ENCODE data around the gene FAM227A.

Gene FAM227A

GRCh38 chr22:38649841-38650522 lies 6.2 kb downstream of the FAM227A start:
- TF ChIP-seq POLR2AphosphoS5 (IDR thresholded peaks at IDR 0.05; ENCODE audit: low read depth, low read length) (no peak), REST (IDR thresholded peaks at IDR 0.05; ENCODE audit: insufficient read depth in 1 of 2, low read depth in 2 of 2, low read length in 2 of 2) (no peak), TAF1 (IDR thresholded peaks at IDR 0.05; ENCODE audit: borderline replicate concordance, insufficient read depth, low read length) (no peak), FOXP2 (optimal IDR thresholded peaks at IDR 0.05; ENCODE audit: borderline replicate concordance, extremely low read depth, extremely low read length, insufficient read depth) (no peak), SIN3A (IDR thresholded peaks at IDR 0.05; ENCODE audit: borderline replicate concordance, insufficient read depth, low read length) (no peak)

GRCh38 chr22:38645430-38645829 lies 10.8 kb downstream of the FAM227A start:
- TF ChIP-seq FOXP2 (optimal IDR thresholded peaks at IDR 0.05; ENCODE audit: borderline replicate concordance, extremely low read depth, extremely low read length, insufficient read depth) (no peak), TAF1 (IDR thresholded peaks at IDR 0.05; ENCODE audit: borderline replicate concordance, insufficient read depth, low read length) (no peak), POLR2AphosphoS5 (IDR thresholded peaks at IDR 0.05; ENCODE audit: low read depth, low read length) (no peak), SIN3A (IDR thresholded peaks at IDR 0.05; ENCODE audit: borderline replicate concordance, insufficient read depth, low read length) (no peak), REST (IDR thresholded peaks at IDR 0.05; ENCODE audit: insufficient read depth in 1 of 2, low read depth in 2 of 2, low read length in 2 of 2) (no peak)

GRCh38 chr22:38641476-38642040 lies 14.6 kb downstream of the FAM227A start:
- TF ChIP-seq SIN3A (IDR thresholded peaks at IDR 0.05; ENCODE audit: borderline replicate concordance, insufficient read depth, low read length) (no peak), POLR2AphosphoS5 (IDR thresholded peaks at IDR 0.05; ENCODE audit: low read depth, low read length) (no peak), TAF1 (IDR thresholded peaks at IDR 0.05; ENCODE audit: borderline replicate concordance, insufficient read depth, low read length) (no peak), FOXP2 (optimal IDR thresholded peaks at IDR 0.05; ENCODE audit: borderline replicate concordance, extremely low read depth, extremely low read length, insufficient read depth) (no peak), REST (IDR thresholded peaks at IDR 0.05; ENCODE audit: insufficient read depth in 1 of 2, low read depth in 2 of 2, low read length in 2 of 2) (no peak)

- no peak for TF ChIP-seq TAF1 (IDR thresholded peaks at IDR 0.05; ENCODE audit: borderline replicate concordance, insufficient read depth, low read length)
- no peak for TF ChIP-seq FOXP2 (optimal IDR thresholded peaks at IDR 0.05; ENCODE audit: borderline replicate concordance, extremely low read depth, extremely low read length, insufficient read depth)
- TF ChIP-seq POLR2AphosphoS5 (IDR thresholded peaks at IDR 0.05; ENCODE audit: low read depth, low read length) = no peak
- TF ChIP-seq SIN3A (IDR thresholded peaks at IDR 0.05; ENCODE audit: borderline replicate concordance, insufficient read depth, low read length) = no peak
- no peak for TF ChIP-seq REST (IDR thresholded peaks at IDR 0.05; ENCODE audit: insufficient read depth in 1 of 2, low read depth in 2 of 2, low read length in 2 of 2)
Observed at GRCh38 chr22:38638728-38639127, 17.5 kb downstream of the FAM227A start.
